Natural killer cell treated with Interleukin-12 subunit alpha and Interleukin-12 subunit beta and Interleukin-15 and Interleukin-18, amount 100 ng/mL, for 72 hours (primary cell): ENCODE results near the gene WDR46. TPM values are rescaled to one million over a fixed set of nuclear protein-coding genes. Genes with fewer than 3 reads are reported as not detected.

Experiments used
- ATAC-seq, 2 donors: fragments of 150-1000 bp; cut with Tn5 transposase in 1 of 2; sonication (Bioruptor Pico), chemical (Tn5 transposase) in 1 of 2; 2 replicates each; pipeline ENCODE4 v1.10.0; 2021
- DNase-seq: peaks from one replicate; pipeline ENCODE4 v3.0.0; 2022; ENCODE audit warnings: low spot score
- H3K27ac Mint-ChIP-seq, 2 donors: 1 replicate in 1 of 2; 2 replicates in 1 of 2; pipeline ENCODE4 v1.8.0; 2022; ENCODE audit warnings: mixed read lengths in 2 of 2, mild to moderate bottlenecking in 1 of 2, moderate library complexity in 1 of 2
- H3K27me3 Mint-ChIP-seq, 2 donors: 1 replicate in 1 of 2; 2 replicates in 1 of 2; pipeline ENCODE4 v1.8.0; 2022; ENCODE audit warnings: mixed read lengths in 2 of 2
- H3K36me3 Mint-ChIP-seq: one replicate; pipeline ENCODE4 v1.8.0; 2022; ENCODE audit warnings: mixed read lengths
- H3K4me1 Mint-ChIP-seq, 2 donors: 1 replicate in 1 of 2; 2 replicates in 1 of 2; pipeline ENCODE4 v1.8.0; 2022; ENCODE audit warnings: low read depth in 2 of 2, mixed read lengths in 2 of 2, mild to moderate bottlenecking in 1 of 2
- H3K4me3 Mint-ChIP-seq: one replicate; pipeline ENCODE4 v1.8.0; 2022; ENCODE audit warnings: mixed read lengths
- H3K9me3 Mint-ChIP-seq: 2 replicates; pipeline ENCODE4 v1.8.0; 2022; ENCODE audit warnings: mixed read lengths
- total RNA-seq, 2 donors: library from RNA; stranded (reverse); gene quantifications; one replicate each; pipeline ENCODE4 v1.2.3, GENCODE V29; 2022

Gene WDR46
- 100 to 1,000 TPM in 1 of 2 donors, 10 to 100 TPM in 1; 81.8 to 148 TPM for total RNA-seq

DNA sequence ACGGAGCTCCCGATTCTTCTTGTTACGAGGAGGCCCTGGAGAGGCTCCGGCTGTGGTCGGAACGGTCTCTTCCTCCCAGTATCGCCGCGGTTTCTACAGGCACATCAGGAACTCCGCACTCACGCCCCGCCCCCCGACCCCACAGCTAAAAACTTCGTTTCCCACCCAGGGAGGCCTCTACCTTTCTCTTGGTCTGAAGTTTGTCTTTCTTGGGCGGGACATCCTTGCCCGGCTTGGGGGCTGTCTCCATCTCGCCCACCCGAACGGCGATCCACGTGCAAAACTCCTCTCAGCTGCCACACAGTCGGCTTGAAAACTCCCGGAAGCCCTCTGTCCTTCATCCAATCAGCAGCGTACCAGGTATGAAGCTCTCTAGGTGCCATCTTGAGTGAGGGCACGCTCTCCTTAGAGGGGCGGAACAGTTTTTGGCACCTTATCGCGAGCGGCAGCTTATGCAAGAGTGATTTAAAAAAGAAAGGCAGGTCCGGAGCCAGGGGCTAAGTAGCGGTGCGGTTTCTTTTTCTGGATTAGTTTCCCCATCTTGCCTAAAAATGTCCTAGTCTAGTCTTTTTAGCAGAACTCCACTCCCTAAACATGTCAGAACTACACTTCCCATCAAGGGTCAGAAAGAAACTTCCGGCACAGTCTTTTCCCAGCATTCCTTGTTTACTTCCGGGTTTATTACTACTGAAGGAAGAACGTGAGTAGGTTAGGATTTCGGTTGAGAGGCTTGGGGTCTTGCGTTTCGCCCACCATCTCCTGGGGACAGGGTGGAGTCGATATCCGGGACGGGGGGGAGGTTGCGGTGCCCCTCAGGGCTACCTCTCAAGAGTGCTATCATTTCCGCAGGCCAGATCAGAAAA lies at the start of gene WDR46, which contains the start of gene PFDN6:
Gene WDR46 (minus strand): TSS at position 319 of the 863 bp plus-strand sequence. CDS start 69 bp downstream, at position 250.
Gene PFDN6 (plus strand): TSS at position 681 of the 863 bp plus-strand sequence. CDS start 256 bp downstream, outside the sequence.
- Mint-ChIP-seq H3K9me3 (no peaks in the 10 kb centered on the region), H3K4me3 (peak within 1 kb of the TSS; percentile 93), H3K36me3 (peaks cover 24% of the 10 kb centered on the region), H3K27ac (peak within 1 kb of the TSS; percentile 77 to 92), H3K27me3 (no peaks in the 10 kb centered on the region), H3K4me1 (peaks cover 40 to 41% of the 10 kb centered on the region in 2 donors)
- peak; percentile 97 to 98 for ATAC-seq
- peak; percentile 87 for DNase-seq

GRCh38 chr6:33336495-33336894 lies 47.5 kb upstream of the WDR46 start:
- H3K27me3 Mint-ChIP-seq, result no peaks in the 10 kb centered on the region
- DNase-seq (no peak), ATAC-seq (no peak)
- H3K36me3 Mint-ChIP-seq, result no peaks in the 10 kb centered on the region
- no peak overlapping the region for H3K4me3 Mint-ChIP-seq
- no peaks in the 10 kb centered on the region for H3K9me3 Mint-ChIP-seq
- no peaks in the 10 kb centered on the region for H3K4me1 Mint-ChIP-seq
- no peak overlapping the region for H3K27ac Mint-ChIP-seq

GRCh38 chr6:33335916-33336315 lies 46.9 kb upstream of the WDR46 start:
- DNase-seq (no peak), ATAC-seq (no peak)
- Mint-ChIP-seq H3K9me3 (no peaks in the 10 kb centered on the region), H3K36me3 (no peaks in the 10 kb centered on the region), H3K27ac (no peak overlapping the region), H3K4me3 (no peak overlapping the region), H3K27me3 (no peaks in the 10 kb centered on the region), H3K4me1 (no peaks in the 10 kb centered on the region)

DNA sequence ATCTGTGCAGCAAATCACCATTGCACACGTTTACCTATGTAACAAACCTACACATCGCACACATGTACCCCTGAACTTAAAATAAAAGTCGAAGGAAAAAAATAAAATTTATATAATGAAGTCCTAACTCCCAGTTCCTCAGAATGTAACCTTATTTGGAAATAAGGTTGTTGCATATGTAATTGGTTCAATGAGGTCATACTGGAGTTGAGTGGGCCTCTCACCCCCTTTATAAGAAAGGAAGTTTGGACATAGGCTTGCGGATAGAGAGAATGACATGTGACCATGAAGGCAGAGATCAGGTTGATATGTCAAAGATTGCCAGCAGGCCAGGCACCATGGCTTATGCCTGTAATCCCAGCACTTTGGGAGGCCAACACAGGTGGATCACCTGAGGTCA lies 44.6 kb upstream of the WDR46 start:
- no peaks in the 10 kb centered on the region for H3K4me1 Mint-ChIP-seq
- no peak for ATAC-seq
- H3K4me3 Mint-ChIP-seq, result no peak overlapping the region
- no peak overlapping the region for H3K27ac Mint-ChIP-seq
- H3K36me3 Mint-ChIP-seq, result no peaks in the 10 kb centered on the region
- DNase-seq, result no peak
- H3K27me3 Mint-ChIP-seq, result no peaks in the 10 kb centered on the region
- no peaks in the 10 kb centered on the region for H3K9me3 Mint-ChIP-seq

- Mint-ChIP-seq H3K4me3 (no peak overlapping the region), H3K36me3 (no peaks in the 10 kb centered on the region), H3K4me1 (no peaks in the 10 kb centered on the region), H3K27me3 (no peaks in the 10 kb centered on the region), H3K27ac (no peak overlapping the region), H3K9me3 (no peaks in the 10 kb centered on the region)
- DNase-seq (no peak), ATAC-seq (no peak)
Observed at GRCh38 chr6:33330736-33331135, 41.7 kb upstream of the WDR46 start.

- no peak overlapping the region for H3K4me3 Mint-ChIP-seq
- H3K9me3 Mint-ChIP-seq, result no peaks in the 10 kb centered on the region
Observed at GRCh38 chr6:33329058-33329457, 40.0 kb upstream of the WDR46 start.

DNA sequence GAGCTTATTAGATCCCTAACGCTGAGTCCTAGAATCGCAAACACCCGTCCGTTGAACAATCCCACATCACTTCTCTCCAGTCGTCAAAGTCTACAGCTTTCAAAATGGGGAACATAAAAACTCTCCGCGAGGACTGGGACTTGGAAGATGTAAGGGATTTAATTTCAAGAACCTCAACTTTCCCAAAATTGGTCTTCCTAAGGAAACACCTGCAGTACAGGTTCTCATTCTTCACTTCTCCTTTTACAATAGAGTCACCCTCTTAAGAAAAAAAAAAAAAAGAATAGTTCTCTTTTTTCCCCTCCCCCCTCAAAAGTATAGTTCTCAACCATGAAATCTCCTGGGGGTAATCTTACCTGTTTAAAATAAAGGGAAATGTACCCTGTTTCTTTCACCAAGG lies 35.1 kb upstream of the WDR46 start:
- Mint-ChIP-seq H3K27me3 (no peaks in the 10 kb centered on the region), H3K4me3 (peak overlapping the region; percentile 96), H3K9me3 (no peaks in the 10 kb centered on the region), H3K4me1 (peaks cover 40 to 48% of the 10 kb centered on the region in 2 donors), H3K27ac (peak overlapping the region; percentile 99), H3K36me3 (peaks cover 27% of the 10 kb centered on the region)
- no peak for ATAC-seq
- no peak for DNase-seq

More at GRCh38 chr6:33329058-33329457, 40.0 kb upstream of the WDR46 start:
- Mint-ChIP-seq H3K4me1 (peaks cover 1 to 4% of the 10 kb centered on the region in 2 donors), H3K27me3 (no peaks in the 10 kb centered on the region), H3K27ac (no peak overlapping the region), H3K36me3 (no peaks in the 10 kb centered on the region)
- ATAC-seq (no peak), DNase-seq (no peak)

GRCh38 chr6:33323623-33323948 lies 34.5 kb upstream of the WDR46 start:
- Mint-ChIP-seq H3K27me3 (no peaks in the 10 kb centered on the region), H3K4me1 (peaks cover 45 to 54% of the 10 kb centered on the region in 2 donors), H3K4me3 (peak overlapping the region; percentile 96), H3K36me3 (peaks cover 31% of the 10 kb centered on the region), H3K9me3 (no peaks in the 10 kb centered on the region), H3K27ac (peak overlapping the region; percentile 99)
- peak; percentile 59 for DNase-seq
- ATAC-seq, result no peak

DNA sequence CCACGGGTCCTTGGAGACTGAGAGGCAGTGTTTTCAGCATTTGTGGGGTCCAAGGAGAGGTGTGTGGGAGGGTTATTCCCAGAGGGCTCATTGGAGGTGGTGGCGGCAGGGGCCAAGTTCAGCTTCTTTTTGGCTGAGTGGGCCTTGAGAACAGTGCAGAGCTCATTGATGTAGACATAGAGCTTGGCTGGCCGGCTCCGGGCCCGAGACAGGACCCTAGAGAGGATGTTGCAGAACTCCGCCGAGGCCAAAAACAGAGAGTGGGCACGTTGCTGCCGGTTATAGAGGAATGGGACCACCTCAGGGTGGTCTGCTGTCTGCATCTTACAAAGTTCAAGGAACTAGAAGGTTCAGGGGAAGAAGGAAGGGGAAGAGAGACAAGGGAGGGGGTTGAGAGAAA lies 32.2 kb upstream of the WDR46 start:
- Mint-ChIP-seq H3K27me3 (no peaks in the 10 kb centered on the region), H3K4me3 (peak overlapping the region; percentile 96), H3K36me3 (peaks cover 37% of the 10 kb centered on the region), H3K4me1 (peaks cover 62 to 74% of the 10 kb centered on the region in 2 donors), H3K9me3 (no peaks in the 10 kb centered on the region), H3K27ac (peak overlapping the region; percentile 99)
- ATAC-seq (no peak), DNase-seq (peak; percentile 45)

DNA sequence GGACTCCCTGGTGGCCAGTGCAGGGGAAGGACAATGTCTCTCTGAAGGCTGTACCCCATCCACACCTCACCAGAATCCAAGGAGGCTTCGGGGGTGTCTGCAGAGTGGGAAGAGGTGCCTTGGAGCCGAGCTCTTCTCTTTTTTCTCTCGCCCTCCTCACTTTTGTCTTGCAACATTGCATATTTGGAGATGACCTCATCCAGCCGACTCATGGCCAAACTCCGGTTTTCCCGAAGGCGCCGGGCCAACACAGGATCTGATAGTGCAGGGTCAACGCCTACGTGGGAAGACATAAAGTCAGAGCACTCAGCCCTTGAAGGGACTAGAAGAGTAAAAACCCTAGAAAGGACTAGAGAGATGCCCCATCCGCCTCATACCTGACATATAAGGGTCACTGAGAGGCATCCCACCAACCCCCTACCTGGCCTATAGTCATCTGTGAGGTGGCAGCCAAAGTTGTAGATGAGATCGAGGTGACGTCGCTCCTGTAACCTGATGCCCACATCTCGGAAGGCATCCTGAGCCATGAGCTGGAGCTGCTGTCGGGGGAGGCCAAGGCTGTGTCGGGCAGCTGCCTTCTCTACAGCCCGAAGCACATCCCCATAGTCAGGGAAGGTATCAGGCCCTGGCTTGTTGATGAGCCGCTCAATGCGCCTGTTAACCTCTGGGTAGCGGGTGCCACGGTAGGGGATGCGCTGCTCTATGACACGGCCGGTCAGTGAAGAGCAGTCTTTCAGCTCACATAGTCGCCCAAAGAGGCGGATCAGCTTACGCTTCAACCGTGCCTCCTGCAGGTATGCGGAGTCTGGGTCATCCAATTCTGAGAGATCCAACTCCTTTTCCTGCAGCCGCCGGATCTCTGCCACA lies 31.5 kb upstream of the WDR46 start:
- Mint-ChIP-seq H3K4me3 (peak overlapping the region; percentile 96), H3K4me1 (peaks cover 66 to 75% of the 10 kb centered on the region in 2 donors), H3K36me3 (peaks cover 37% of the 10 kb centered on the region), H3K27ac (peak overlapping the region; percentile 99), H3K9me3 (no peaks in the 10 kb centered on the region), H3K27me3 (no peaks in the 10 kb centered on the region)
- DNase-seq (peak; percentile 45), ATAC-seq (no peak)

GRCh38 chr6:33319939-33320314 lies 30.9 kb upstream of the WDR46 start:
- H3K4me3 Mint-ChIP-seq, result peak overlapping the region; percentile 96
- H3K27ac Mint-ChIP-seq, result peak overlapping the region; percentile 99
- no peak for ATAC-seq
- no peak for DNase-seq
- H3K27me3 Mint-ChIP-seq, result no peaks in the 10 kb centered on the region
- H3K36me3 Mint-ChIP-seq, result peaks cover 37% of the 10 kb centered on the region
- H3K9me3 Mint-ChIP-seq, result no peaks in the 10 kb centered on the region
- peaks cover 72 to 75% of the 10 kb centered on the region in 2 donors for H3K4me1 Mint-ChIP-seq

- H3K27ac Mint-ChIP-seq, result peak overlapping the region; percentile 99
- no peaks in the 10 kb centered on the region for H3K27me3 Mint-ChIP-seq
- peaks cover 72 to 73% of the 10 kb centered on the region in 2 donors for H3K4me1 Mint-ChIP-seq
- peaks cover 37% of the 10 kb centered on the region for H3K36me3 Mint-ChIP-seq
- H3K4me3 Mint-ChIP-seq, result peak overlapping the region; percentile 96
- no peak for ATAC-seq
- H3K9me3 Mint-ChIP-seq, result no peaks in the 10 kb centered on the region
- DNase-seq, result no peak
Observed at GRCh38 chr6:33318426-33319073, 29.5 kb upstream of the WDR46 start.

DNA sequence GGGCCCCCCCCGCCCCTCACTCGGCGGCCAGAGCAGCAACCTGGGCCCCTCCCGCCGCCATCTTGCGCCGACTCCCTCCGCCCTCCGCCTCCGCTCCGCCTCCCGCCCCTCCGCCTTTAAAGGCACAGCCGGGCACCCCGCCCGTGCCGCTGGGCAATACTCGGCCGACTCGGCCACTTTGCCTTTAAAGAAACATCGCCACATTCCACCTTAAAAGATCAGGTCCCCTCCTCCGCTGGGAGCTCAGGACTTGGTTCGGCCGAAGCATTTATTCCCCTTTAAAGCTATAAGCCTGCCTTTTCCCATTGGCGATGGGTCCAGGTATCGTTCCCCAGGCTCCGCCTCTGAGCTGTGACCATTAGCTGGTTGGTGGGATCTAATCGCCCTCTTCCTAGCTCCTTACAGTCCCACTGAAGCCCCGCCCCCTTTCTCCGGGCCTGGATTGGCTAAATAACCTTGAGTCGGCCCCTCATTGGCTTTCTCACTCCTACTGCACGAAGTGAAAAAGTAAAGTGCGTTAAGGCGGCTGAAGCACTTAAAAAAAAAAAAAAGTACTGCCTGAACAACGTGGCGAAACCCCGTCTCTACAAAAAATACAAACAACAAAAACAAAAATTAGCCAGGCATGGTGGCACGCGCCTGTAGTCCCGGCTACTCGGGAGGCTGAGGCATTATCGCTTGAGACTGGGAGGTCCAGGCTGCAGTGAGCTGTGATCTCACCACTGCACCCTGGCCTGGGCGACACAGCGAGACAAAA lies 28.8 kb upstream of the WDR46 start, which contains the start of gene ZBTB22:
Gene ZBTB22 (minus strand): TSS at position 76 of the 757 bp plus-strand sequence. CDS start 828 bp downstream, outside the sequence.
- H3K27ac Mint-ChIP-seq, result peak within 1 kb of the TSS; percentile 99
- H3K9me3 Mint-ChIP-seq, result no peaks in the 10 kb centered on the region
- peaks cover 35% of the 10 kb centered on the region for H3K36me3 Mint-ChIP-seq
- peak; percentile 77 to 83 for ATAC-seq
- peak within 1 kb of the TSS; percentile 96 for H3K4me3 Mint-ChIP-seq
- no peaks in the 10 kb centered on the region for H3K27me3 Mint-ChIP-seq
- peaks cover 67 to 70% of the 10 kb centered on the region in 2 donors for H3K4me1 Mint-ChIP-seq
- peak; percentile 97 for DNase-seq
